GM20431 (cell line): ENCODE measurements around the gene MYOF.
"Not testable (repeated sequence)": the region's sequence is repeated elsewhere in the genome, so short reads cannot be mapped to it uniquely, and the experiment has no call there.

Experiments
- in situ Hi-C: fragments of 300-500 bp; cut with MseI, MboI; formaldehyde crosslinking; loops from one replicate; pipeline ENCODE4 v1.15.0; 2020; ENCODE audit warnings: low sequenced_read_pairs; ENCODE audit not compliant: unreplicated experiment

The MYOF gene

DNA sequence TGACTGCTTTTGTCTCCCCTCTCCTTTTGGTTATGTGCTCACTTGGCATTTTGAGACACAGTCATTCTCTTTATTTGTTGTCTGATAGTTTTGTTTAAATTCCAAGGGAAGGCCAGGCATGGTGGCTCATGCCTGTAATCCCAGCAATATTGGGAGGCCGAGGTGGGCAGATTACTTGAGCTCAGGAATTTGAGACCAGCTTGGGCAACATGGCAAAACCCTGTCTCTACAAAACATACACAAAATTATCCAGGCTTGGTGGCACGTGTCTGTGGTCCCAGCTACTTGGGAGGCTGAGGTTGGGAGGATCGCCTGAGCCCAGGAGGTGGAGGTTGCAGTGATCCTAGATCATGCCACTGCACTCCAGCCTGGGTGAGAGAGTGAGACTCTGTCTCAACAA, 167.5 kb downstream of the MYOF start:
- in situ Hi-C loops: not testable (repeated sequence)

DNA sequence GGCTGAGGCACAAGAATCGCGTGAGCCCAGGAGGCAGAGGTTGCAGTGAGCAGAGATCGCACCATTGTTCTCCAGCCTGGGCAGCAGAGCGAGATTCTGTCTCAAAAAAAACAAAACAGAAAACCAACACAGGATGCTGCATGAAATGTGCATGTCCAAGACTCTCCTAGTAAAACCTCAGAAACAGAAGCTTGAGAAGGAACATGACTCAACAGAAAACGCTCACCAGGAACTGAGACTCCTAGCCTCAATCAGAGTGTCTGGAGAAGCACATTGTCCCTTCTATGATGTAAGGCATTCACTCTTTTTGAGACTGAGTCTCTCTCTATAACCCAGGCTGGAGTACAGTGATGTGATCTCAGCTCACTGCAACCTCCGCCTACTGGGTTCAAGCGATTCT, 168.3 kb downstream of the MYOF start:
- in situ Hi-C loops: no loop called here

DNA sequence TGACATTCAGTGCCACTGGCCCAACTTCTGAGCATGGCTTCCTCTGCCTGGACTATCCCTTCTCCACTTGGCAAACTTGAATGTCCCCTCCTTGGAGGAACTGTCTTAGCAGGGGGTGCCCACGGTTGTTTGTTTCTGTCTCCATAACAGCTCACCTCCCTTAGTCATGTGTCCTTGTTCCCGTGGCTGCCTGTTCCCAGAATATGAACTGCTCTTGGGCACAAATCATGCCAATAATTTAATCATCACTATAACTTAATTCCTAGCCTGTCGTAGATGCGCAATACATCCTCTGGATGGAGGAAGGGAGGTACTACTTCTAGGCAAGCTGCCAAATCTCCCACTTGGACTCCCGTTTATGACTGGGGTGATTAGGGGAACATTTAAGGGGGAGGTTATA, 173.1 kb downstream of the MYOF start:
- in situ Hi-C loops: no loop called here

DNA sequence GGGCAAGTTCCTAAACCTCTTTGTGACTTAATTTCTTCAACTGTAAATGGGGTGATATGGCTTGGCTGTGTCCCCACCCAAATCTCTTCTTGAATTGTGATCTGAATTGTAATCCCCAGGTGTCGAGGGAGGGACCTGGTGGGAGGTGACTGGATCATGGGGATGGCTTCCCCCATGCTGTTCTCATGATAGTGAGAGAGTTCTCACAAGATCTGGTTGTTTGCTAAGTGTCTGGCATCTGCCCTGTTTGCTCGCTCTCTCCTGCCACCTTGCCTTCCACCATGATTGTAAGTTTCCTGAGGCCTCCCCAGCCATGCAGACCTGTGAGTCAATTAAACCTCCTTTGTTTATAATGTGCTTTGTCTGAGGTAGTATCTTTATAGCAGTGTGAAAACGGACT, 177.0 kb downstream of the MYOF start:
- in situ Hi-C loops: no loop called here

DNA sequence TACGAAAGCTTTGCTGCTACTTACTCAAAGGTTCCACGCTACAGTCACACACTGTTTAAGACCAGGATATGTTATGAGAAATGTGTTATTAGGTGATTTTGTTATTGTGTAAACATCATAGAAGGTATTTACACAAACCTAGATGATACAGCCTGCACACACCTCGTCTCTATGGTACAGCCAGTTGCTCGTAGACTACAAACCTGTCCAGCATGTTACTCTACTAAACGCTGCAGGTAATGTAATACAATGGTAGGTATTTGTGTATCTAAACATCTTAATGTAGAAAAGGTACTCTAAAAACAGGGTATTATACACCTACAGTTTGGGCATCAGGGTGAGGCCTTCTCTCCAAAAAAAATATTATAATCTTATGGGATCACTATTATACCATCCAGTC, 181.2 kb downstream of the MYOF start:
- in situ Hi-C loops: no loop called here

DNA sequence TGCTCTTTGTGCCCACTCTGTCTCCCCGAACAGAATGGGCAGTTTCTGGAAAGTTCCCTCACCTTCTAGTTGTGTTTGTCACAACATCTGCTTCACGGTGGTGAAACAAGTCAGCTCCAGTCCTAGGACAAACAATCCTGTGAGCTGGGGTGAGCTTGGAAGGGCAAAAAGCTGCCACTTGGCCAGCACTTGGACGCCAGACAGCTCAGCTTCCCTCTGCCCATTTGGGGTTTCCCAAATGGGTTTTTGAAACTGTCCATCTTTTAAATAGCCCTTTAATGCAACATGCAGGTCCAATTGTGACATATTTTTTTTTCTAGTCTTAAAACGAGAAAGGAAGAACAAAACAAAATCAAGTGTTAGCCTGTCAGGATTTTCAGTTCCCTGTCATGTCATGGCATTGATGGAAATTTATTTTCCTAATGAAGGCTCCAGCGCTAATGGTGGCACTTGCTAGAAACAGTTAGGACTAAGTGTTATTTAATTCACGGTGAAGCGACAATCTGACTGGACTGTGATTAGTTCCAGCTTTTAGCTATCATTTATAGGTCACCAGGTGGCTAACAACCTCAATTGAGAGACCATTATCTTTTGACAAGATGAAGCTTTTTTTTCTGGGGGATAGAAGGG, 181.7 kb downstream of the MYOF start:
- in situ Hi-C loops: no loop called here

DNA sequence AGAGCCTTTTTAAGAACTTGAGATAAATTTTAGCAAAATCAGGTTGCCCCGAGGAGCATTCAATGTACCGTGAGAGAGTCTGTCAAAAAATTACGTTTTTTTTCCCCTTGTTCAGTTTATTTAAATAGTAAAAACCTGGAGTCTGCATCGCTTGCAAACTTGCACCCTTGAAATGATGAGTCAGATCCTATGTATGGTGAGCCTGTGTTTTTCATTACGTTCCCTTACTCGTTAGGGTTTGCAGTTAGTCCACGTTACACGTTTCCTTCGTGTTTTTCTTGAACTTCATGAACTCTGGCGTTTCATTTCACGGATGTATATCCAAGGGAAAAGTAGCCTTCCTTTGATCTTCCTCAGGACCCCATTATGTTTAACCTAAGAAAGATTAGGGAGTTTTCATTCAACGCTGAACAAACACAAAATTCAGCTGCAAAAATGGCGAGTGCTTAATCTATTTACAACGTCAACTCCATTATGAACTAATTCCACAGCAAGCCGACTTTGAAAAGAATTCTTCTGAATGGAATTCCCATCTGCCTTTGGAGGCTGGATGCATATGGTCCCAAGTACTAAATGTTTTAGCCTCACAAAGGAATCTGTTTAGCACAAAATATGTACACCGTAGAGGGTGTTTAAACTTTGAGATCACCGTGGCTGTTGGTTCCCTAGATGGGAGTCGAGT, 182.4 kb downstream of the MYOF start:
- in situ Hi-C loops: no loop called here

DNA sequence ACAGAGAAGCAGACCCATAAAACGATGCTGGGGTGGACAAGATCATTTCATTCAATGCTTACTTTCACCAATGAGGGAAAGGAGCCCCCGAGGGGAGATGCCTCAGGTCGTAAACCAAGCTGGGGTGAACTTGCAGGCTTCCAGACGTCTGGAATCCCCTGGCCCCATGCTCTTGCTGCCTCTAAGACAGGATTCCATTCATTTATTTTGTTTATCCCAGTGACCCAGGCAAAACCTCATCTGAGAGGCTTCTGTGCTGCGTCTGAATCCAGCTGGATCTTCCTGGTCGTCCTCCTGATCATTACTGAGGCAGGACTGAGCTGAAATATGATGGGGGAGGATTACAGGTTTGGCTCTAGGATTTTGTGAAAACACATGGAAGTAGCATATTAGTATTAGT, 182.9 kb downstream of the MYOF start:
- in situ Hi-C loops: no loop called here

DNA sequence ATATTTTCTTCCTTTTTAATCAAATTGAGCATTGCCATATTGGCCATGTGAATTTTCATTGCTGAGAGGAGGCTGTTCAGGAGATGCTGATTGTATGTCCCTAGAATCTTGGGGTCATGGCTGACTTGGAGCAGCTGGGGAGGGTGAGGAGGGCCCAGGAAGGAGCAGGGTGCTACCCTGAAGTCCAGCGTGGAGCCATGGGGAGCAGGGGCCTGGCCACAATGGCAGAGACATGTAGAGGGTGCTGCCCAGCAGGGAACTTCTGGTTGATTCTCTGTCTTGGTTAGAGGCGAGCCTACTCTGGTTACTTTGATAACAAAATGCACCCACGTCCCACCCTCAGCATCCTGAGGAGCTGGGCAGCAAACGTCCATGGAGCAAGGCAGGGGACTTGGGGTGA, 186.0 kb downstream of the MYOF start:
- in situ Hi-C loops: no loop called here

DNA sequence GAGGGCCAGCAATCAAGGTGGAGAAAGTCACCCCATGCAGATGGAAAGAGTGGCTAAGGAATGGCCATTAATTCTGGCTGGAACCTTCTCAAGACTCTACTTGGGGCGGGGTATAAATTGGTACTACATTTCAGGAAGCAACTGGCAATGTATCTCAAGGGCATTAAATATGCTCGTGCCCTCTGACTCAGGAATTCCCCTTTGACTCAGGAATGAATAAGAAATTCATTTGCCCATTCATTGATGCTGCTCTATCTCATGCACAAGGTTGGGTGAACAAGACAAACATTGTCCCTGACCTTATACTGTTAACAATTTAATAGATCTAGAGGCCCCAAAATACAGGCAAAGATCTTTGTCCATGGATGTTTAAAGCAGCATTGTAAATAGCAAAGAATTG, 188.1 kb downstream of the MYOF start:
- in situ Hi-C loops: no loop called here

DNA sequence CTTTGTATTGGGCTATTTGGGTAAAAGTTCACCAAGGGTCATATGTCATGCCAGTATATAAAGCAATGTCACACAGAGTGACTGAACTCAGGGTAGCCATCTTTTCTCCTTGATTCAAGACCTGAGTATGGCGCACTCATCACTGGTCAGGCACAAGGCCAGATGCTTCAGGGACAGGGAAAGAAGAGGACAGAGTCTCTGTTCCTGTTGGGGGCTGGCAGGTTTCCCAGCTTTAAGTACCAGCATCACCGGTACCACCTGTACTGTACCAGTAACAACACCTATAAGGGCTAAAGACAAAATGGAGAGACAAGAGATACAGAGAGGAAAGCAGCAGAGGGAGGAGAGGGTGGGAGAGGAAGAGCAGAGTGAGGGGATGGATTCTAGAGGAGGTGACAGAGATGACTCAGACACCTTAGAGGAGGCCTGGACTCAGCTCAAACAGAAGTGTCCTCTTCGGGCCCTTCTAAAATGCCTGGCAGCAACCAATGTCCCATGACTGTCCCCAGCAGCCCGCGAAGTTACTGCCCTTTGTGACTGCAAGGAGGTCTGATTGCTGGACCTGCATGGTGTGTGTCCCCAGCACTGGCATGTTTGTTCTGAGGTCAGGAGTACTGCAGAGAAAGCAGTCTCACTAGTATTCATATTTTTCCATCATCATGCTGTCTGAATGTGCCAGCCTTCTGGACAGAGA, 191.3 kb downstream of the MYOF start:
- in situ Hi-C loops: no loop called here

DNA sequence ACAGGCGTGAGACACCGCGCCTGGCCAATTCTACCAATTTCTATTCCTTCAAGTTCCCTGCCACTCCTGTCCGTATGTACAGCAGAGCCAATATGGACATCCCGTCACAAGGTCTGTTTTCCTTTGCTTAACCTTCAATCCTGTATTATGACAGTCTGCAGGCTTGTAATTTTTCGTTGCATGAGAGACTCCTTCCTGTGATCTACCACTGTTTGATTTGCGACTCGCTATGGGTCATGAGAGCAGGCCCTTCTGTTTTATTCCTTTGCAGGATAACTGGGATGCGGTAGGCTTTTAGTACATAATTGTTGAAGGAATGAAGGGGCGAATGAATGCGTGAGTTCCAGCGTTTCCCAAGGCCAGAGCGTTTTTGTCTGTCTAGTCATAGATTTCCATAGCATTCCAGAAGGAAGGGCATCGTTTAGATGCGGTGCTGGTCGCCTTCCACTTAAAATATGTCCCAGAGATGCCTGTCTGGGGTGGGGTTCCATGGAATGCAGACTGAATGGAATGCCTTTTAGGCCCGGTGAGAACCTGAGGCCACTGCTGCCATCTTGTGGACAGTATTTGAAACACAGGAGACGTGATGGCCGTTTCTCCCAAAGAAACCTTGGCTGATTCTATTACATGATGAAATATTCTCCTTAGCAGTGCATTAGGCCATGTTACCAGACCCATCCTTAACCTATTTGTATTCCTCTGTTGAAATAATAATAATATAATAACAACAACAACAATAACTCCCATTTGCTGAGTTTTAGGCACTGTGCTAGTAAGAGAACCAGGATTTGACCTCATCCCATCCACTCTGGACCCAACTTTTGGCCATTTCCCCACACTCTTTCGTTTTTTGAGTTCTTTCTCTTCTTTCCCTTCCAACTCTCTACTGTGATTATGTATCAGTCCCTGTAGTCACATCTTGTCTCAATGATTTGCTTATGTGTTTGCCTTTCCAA, 193.2 kb downstream of the MYOF start:
- in situ Hi-C loops: no loop called here

DNA sequence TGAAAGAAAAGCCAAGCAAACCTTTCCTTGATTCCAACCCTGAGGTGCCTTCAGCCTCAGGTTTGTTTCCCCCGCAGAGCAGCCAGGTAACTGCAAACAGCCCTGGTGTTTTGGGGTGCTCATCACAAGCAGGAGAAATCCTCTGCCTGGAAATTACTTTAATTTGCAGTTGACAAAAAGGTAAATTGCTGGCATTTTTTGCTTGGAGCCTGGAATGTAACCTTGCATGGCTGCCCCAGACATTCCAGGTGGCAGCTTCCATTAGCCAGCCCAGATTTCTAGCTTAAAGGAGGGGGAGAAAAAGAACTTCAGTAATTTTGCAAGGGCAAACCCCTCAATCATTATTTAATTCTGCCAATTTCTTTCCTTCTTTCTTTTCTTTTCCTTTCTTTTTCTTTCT, 194.4 kb downstream of the MYOF start:
- in situ Hi-C loops: no loop called here

DNA sequence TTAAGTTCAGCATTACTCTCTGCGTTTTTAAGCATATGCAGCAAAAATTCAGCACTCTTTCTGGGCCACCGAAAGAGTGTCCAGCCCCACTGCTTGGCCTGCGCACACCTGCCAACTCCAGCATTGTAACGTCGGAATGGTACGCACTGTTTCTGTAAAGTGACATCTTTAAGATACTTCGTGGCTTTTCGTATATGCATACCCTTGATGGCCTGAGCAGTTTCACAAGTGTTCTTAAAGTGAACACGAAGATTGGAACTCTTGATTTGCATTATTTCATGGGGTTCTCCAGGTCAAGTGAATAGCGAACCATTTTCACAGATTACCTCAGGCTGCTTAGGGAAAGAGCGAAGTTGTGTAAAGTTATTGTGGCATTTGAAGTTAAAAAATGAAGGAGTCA, 197.9 kb downstream of the MYOF start:
- in situ Hi-C loops: not testable (repeated sequence)

DNA sequence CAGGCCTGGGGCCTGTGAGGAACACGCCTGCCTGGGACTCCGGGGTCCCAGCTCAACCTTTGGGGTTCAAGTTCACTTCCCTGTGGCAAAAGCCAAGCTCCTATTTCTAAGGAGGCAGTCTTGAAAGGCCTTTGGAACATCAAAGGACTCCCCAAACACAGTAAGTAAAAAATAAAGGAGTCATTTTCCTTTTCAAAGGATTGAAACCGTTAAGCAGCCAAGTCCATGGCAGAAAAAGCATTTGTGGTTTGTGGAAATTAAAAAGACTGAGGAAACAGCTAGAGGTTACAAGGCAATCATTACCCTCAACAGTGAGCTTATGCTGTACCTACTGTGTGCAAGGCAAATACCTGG, 200.8 kb downstream of the MYOF start:
- in situ Hi-C loops: no loop called here

DNA sequence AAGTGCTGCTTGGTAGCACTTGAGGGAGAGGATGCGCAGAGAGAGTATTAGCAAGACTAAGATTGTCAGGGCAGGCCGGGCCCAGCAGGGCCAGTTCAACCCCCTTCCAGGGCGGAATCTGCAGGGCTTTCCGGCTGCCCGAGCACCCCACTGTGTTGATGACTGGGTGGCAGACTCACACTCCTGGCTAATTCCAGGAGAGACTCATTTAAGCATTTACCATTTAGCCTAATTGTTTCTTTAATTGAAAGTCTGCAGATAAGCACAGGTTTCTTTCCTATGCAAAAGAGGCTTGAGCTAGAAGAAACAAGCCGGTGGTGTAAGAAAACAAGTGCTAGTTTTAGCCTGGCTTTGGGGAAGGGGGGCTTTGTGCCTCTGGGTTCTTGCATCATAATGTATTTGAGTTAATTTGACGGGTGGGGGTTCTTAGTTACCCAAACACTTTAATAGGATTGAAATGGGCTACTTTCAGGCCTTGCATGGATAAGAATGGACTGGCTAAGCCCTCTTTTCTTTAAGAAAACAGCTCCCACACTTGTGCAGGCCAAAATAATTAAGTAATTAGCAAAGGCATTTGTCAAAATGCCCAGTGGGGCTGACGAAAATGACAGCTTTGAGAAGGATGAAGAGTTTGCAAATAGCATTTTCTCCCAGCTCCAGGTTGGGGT, 201.3 kb downstream of the MYOF start:
- in situ Hi-C loops: no loop called here

DNA sequence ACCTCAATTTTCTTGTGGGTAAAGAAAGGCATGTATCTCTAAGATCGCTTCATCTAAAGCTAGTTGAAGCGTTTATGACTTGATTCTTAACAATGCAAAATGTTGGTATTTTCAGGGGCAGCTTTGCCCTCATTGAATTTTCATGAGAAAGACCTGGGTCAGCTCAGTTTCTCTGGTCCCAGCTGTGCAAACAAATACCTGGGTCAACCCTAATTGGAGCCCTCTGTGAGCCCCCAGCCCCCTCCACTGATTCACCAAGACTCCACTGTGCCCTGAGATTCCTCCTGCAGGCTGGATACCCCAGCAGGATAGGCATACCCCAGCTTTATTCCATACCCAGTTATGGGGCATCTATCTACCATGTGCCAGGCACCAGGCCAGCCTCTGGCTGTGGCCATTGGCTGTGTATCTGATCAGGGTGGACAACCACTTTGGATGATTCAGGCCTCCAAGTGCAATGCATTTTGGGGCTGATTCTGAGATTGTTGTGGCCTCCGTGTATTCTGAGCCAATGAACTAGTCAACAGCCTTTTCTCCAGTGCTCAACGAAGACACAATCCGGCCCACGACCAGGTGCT, 201.9 kb downstream of the MYOF start:
- in situ Hi-C loops: no loop called here

DNA sequence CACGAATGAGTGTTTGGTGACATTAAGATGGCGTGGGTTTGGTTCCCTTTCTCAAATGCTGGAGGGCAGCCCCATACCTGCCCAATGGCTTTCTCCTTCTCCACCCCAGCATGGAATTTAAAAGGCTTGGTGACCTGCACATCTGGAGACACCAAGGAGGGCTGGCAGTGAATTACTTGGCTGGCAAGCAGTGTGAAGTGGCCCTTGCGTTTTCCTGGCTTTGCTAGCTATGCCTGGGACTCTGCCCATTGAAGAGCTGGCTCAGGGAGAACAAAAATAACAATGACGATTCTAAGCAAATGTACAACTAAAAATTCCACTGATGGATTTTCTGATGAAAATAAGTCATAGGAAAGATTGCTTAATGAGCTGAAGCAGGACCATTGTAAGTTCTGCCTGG, 204.8 kb downstream of the MYOF start:
- in situ Hi-C loops: no loop called here

DNA sequence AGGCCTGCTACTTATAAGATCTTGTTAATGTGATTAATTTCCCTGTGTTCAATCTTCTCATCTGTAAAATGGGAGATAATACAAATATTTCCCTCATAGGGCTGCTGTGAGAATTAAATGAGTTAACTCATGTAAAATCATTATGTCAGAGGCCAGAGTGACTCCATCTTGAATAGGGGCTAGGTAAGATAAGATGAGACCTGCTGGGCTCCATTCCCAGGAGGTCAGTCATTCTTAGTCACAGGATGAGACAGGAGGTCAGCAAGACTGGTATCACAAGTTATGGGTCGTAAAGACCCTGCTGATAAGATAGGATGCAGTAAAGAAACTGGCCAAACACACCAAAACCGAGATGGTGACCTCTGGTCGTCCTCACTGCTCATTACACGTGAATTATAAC, 207.7 kb downstream of the MYOF start:
- in situ Hi-C loops: no loop called here
